Lung (tissue), 12 donors: ENCODE results near the gene VAMP5. TPM values are rescaled to one million over a fixed set of nuclear protein-coding genes. Genes with fewer than 3 reads are reported as not detected.

Experiments used
- ATAC-seq: fragments of 200-7000 bp; cut with Tn5 transposase; one replicate; pipeline ENCODE4 v1.9.1; 2020; ENCODE audit warnings: moderate number of reproducible peaks; ENCODE audit not compliant: insufficient read depth, low FRiP score
- DNase-seq, 3 donors: peaks; one replicate each; pipeline ENCODE4 v3.0.0-alpha.2; 2013 to 2017
- H3K27ac ChIP-seq, 2 donors: one replicate each; pipeline ENCODE4 v1.5.1; 2013; ENCODE audit warnings: mild to moderate bottlenecking in 2 of 2, moderate library complexity in 2 of 2, control low read depth in 1 of 2, inconsistent platforms in 1 of 2, low read depth in 1 of 2, low read length in 1 of 2
- H3K27me3 ChIP-seq, 3 donors: one replicate each; pipeline ENCODE4 v1.5.1; 2013; ENCODE audit warnings: low read length in 2 of 3; ENCODE audit not compliant: control insufficient read depth in 3 of 3, insufficient read depth in 3 of 3
- H3K36me3 ChIP-seq, 4 donors: one replicate each; pipeline ENCODE4 v1.5.1; 2013; ENCODE audit warnings: low read length in 4 of 4, mild to moderate bottlenecking in 1 of 4, moderate library complexity in 1 of 4; ENCODE audit not compliant: control insufficient read depth in 4 of 4, insufficient read depth in 4 of 4
- H3K4me1 ChIP-seq, 5 donors: one replicate each; pipeline ENCODE4 v1.5.1; 2013; ENCODE audit warnings: low read length in 5 of 5, mild to moderate bottlenecking in 2 of 5, moderate library complexity in 1 of 5; ENCODE audit not compliant: control insufficient read depth in 5 of 5, insufficient read depth in 5 of 5
- H3K4me3 ChIP-seq: one replicate; pipeline ENCODE4 v1.5.1; 2013; ENCODE audit warnings: mild to moderate bottlenecking, control low read depth, moderate library complexity
- H3K9ac ChIP-seq, 2 donors: one replicate each; pipeline ENCODE4 v1.5.1; 2013; ENCODE audit warnings: low read length in 2 of 2, control low read depth in 1 of 2; ENCODE audit not compliant: insufficient read depth in 1 of 2
- H3K9me3 ChIP-seq, 4 donors: one replicate each; pipeline ENCODE4 v1.5.1; 2013; ENCODE audit warnings: low read length in 3 of 4, mild to moderate bottlenecking in 1 of 4, moderate library complexity in 1 of 4; ENCODE audit not compliant: control insufficient read depth in 4 of 4, insufficient read depth in 3 of 4
- WGBS, 2 donors: extraction: QIAGEN DNeasy Blood & Tissue Kit; methylation state at CpG; one replicate each; pipeline ENCODE4 v1.1.7; 2013; 5-methylcytosine and 5-hydroxymethylcytosine counted together
- polyA plus RNA-seq, 2 donors: library from polyadenylated mRNA; stranded (reverse); fragments of 200-250 nt; gene quantifications; one replicate each; pipeline ENCODE4 v1.2.1, GENCODE V29; 2013
- total RNA-seq, 2 donors: library from RNA; depleted of rRNA in 1 of 2; stranded (reverse); fragments of >200 nt in 1 of 2; gene quantifications; one replicate each; pipeline ENCODE4 v1.2.1, GENCODE V29; 2014 to 2021
- TF ChIP-seq, protein P1 (sequence below): IDR thresholded peaks from 2 replicates; pipeline ENCODE4 v1.5.1; 2012; ENCODE audit warnings: mild to moderate bottlenecking; ENCODE audit errors: control extremely low read depth, extremely low read depth
- donor health status: control.
- donor health status: control.
- donor health status: Bipolar disorder and iron deficiency.
- donor health status: healthy.
- donor health status: DM: yes; HTN: yes; CAD: no.

Gene VAMP5
- total and polyA plus RNA-seq, 4 donors, result 18.5 to 165 (median 73.0) TPM

DNA sequence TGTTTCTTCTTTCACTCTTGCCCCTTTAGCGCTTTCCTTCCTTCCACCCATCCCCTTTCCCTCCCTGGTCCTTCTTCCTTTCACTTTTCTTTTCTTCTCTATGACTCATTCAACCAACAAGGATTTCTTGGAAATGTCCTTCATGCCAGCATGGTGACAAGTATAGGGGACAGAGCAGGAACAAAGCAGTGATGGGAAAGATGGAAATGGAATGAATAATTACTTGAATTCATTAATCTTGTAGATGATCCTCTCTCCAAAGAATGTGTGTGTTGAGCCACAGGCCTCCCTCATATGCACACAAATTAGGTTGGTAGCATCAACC, 1.5 kb downstream of the VAMP5 start:
- Histone ChIP-seq H3K36me3 (peaks cover 0 to 7% (median 0%) of the 10 kb centered on the region in 4 donors), H3K9me3 (no peaks in the 10 kb centered on the region), H3K27ac (peak overlapping the region; percentile 83 to 95), H3K4me1 (peaks cover 10 to 47% (median 38%) of the 10 kb centered on the region in 5 donors), H3K4me3 (no peak overlapping the region), H3K9ac (no peak overlapping the region), H3K27me3 (no peaks in the 10 kb centered on the region)
- DNase-seq (no peak), ATAC-seq (peak; percentile 4)
- TF ChIP-seq, protein P1, sequence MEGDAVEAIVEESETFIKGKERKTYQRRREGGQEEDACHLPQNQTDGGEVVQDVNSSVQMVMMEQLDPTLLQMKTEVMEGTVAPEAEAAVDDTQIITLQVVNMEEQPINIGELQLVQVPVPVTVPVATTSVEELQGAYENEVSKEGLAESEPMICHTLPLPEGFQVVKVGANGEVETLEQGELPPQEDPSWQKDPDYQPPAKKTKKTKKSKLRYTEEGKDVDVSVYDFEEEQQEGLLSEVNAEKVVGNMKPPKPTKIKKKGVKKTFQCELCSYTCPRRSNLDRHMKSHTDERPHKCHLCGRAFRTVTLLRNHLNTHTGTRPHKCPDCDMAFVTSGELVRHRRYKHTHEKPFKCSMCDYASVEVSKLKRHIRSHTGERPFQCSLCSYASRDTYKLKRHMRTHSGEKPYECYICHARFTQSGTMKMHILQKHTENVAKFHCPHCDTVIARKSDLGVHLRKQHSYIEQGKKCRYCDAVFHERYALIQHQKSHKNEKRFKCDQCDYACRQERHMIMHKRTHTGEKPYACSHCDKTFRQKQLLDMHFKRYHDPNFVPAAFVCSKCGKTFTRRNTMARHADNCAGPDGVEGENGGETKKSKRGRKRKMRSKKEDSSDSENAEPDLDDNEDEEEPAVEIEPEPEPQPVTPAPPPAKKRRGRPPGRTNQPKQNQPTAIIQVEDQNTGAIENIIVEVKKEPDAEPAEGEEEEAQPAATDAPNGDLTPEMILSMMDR, result no peak
- 10 to 50% methylated on average over 1 of the region's 1 CpG for WGBS, 2 donors

- ATAC-seq (no peak), DNase-seq (no peak)
- Histone ChIP-seq H3K27me3 (no peaks in the 10 kb centered on the region), H3K36me3 (peaks cover 0 to 5% (median 0%) of the 10 kb centered on the region in 4 donors), H3K9me3 (no peaks in the 10 kb centered on the region), H3K9ac (peak overlapping the region in 1 of 2 donors; percentile 34), H3K27ac (peak overlapping the region; percentile 22 to 86), H3K4me1 (peaks cover 13 to 53% (median 44%) of the 10 kb centered on the region in 5 donors), H3K4me3 (no peak overlapping the region)
- TF ChIP-seq, protein P1, result no peak
- 24 to 40% methylated on average over 4 of the region's 4 CpGs for whole genome bisulfite sequencing, 2 donors
These were observed 4.0 kb downstream of the VAMP5 start for GRCh38 chr2:85588236-85588635.

DNA sequence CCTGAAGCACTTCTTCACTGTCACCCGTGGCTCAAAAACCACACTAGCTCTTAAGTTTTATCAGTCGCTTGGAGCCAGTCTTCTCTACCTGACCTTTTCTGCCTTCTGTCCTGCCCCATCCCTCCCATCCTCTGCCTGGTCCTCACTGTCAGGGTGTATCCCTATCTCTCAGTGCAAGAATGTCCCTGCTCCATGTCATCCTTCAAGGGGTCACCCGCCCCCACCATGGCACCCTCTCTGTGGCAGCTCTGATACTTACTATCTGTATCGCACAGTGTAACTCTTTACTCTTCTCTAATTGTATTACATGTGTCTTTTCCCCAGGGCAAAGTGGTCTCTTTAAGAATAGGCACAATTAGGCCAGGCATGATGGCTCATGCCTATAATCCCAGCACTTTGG, 4.4 kb downstream of the VAMP5 start:
- DNase-seq (no peak), ATAC-seq (no peak)
- 66 to 75% methylated on average over 4 of the region's 4 CpGs for WGBS, 2 donors
- Histone ChIP-seq H3K9me3 (no peaks in the 10 kb centered on the region), H3K36me3 (peaks cover 0 to 5% (median 0%) of the 10 kb centered on the region in 4 donors), H3K27ac (peak overlapping the region in 1 of 2 donors; percentile 86), H3K4me3 (no peak overlapping the region), H3K4me1 (peaks cover 13 to 53% (median 42%) of the 10 kb centered on the region in 5 donors), H3K27me3 (no peaks in the 10 kb centered on the region), H3K9ac (peak overlapping the region in 1 of 2 donors; percentile 34)
- TF ChIP-seq, protein P1, result no peak

DNA sequence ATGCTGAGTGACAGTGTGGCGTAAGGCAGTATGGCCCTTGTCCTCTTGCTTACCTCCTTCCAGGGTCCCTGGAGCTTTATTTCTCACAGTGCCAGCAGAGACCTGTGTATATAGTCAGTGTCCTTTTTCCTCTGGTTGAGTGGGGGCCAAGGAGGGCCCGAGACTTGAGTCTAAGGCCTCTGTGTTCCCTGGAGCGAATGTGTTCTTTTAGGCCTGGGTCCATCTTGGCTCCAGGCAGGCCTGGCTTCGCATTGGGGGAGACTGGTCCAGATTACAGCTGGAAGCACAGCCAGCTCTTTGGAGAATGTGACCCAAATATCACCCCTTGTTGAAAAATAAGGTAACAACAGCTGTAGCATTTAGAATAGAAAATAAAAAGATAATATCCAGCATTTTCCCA, 5.0 kb downstream of the VAMP5 start:
- H3K4me1 ChIP-seq, result peaks cover 13 to 53% (median 42%) of the 10 kb centered on the region in 5 donors
- ATAC-seq (no peak), DNase-seq (peak in 1 of 3 donors; percentile 33)
- H3K9ac ChIP-seq, result peak overlapping the region in 1 of 2 donors; percentile 34
- H3K27me3 ChIP-seq, result no peaks in the 10 kb centered on the region
- 80 to 82% methylated on average over 4 of the region's 4 CpGs for WGBS, 2 donors
- peaks cover 0 to 5% (median 0%) of the 10 kb centered on the region in 4 donors for H3K36me3 ChIP-seq
- H3K27ac ChIP-seq, result peak overlapping the region; percentile 29 to 86
- H3K4me3 ChIP-seq, result no peak overlapping the region
- no peaks in the 10 kb centered on the region for H3K9me3 ChIP-seq
- TF ChIP-seq, protein P1, result no peak
